GM18868 (cell line): ENCODE measurements around the gene HOMER1.

ENCODE experiments used
- ATAC-seq: cut with Tn5 transposase; IDR thresholded peaks from one replicate; pipeline ENCODE4 v1.9.1; 2021; ENCODE audit warnings: mild to moderate bottlenecking, moderate library complexity; ENCODE audit not compliant: unreplicated experiment

Gene HOMER1

DNA sequence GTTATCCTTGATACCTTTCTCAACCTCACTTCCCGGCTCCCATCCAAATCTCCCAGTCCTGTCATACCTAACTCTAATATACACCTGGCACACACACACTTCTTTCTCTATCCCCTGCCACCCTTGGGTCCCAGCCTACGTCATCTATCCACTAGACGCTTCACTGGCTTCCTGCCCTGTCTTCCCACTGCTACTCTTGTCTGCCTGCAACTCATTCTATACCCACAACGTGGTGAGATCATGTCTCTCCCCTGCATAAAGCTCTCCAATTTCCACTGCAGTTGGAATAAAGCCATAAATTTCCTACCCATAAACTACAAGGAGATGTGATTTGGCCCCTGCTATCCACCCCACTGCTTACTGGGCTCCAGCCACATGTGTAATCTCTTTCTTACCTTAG is 184.5 kb downstream of the HOMER1 start:
- ATAC-seq, result no peak
